ENCODE results near the gene TET3. TPM values are rescaled to one million over a fixed set of nuclear protein-coding genes. Genes with fewer than 3 reads are reported as not detected.

Gene TET3
- total and polyA plus RNA-seq, 9 of the 15 experiments (the other 6 are each of a cell fraction or from before 2014, with no cell fraction given): 0.35 to 16.3 (median 5.5) TPM

DNA sequence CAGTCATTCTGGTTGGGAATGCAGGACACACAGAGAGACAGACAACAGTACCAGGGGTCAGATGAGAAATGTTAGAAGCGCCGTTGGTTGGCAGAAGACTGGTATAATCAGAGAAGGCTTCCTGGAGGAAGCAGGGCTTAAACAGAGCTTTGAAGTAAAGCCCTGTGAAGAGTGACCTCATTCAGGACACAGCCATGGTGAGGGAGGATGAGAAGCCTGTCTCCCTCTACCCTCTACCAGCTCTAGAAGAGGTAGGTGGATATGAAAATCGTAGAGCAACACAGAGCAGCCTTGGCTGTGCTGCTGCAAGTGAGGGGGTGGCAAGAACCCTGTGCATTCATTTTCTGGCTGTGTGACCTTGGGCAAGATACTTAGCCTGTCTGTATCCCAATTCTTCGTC, 14.2 kb downstream of the TET3 start (continued):
- TF ChIP-seq, protein P1, sequence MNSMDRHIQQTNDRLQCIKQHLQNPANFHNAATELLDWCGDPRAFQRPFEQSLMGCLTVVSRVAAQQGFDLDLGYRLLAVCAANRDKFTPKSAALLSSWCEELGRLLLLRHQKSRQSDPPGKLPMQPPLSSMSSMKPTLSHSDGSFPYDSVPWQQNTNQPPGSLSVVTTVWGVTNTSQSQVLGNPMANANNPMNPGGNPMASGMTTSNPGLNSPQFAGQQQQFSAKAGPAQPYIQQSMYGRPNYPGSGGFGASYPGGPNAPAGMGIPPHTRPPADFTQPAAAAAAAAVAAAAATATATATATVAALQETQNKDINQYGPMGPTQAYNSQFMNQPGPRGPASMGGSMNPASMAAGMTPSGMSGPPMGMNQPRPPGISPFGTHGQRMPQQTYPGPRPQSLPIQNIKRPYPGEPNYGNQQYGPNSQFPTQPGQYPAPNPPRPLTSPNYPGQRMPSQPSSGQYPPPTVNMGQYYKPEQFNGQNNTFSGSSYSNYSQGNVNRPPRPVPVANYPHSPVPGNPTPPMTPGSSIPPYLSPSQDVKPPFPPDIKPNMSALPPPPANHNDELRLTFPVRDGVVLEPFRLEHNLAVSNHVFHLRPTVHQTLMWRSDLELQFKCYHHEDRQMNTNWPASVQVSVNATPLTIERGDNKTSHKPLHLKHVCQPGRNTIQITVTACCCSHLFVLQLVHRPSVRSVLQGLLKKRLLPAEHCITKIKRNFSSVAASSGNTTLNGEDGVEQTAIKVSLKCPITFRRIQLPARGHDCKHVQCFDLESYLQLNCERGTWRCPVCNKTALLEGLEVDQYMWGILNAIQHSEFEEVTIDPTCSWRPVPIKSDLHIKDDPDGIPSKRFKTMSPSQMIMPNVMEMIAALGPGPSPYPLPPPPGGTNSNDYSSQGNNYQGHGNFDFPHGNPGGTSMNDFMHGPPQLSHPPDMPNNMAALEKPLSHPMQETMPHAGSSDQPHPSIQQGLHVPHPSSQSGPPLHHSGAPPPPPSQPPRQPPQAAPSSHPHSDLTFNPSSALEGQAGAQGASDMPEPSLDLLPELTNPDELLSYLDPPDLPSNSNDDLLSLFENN (IDR thresholded peaks at IDR 0.05; ENCODE audit: low read depth in 2 of 2, low read length in 2 of 2): no peak
- TF ChIP-seq E2F6 (IDR thresholded peaks at IDR 0.05; ENCODE audit: borderline replicate concordance in 1 of 2, extremely low read depth in 1 of 2, insufficient read depth in 1 of 2, insufficient read length in 1 of 2, low read depth in 1 of 2, low read length in 1 of 2, poor library complexity in 1 of 2, severe bottlenecking in 1 of 2) (no peak), FOXA1 (IDR thresholded peaks at IDR 0.05; ENCODE audit: borderline replicate concordance) (no peak), XRCC5 (IDR thresholded peaks at IDR 0.05; ENCODE audit: low read depth, low read length) (no peak), RBM25 (IDR thresholded peaks at IDR 0.05; ENCODE audit: low read depth, low read length, severe bottlenecking) (peak; percentile 40), ATF1 (CRISPR knock-in tag; IDR thresholded peaks at IDR 0.05) (no peak), ATF1 (tag; IDR thresholded peaks at IDR 0.05) (no peak)

Data from K562 (cell line).